ENCODE data around the gene METTL21C.

The METTL21C gene

GRCh38 chr13:102670130-102670529 is 24.7 kb downstream of the METTL21C start:
- no peak for TF ChIP-seq CTCF (IDR thresholded peaks at IDR 0.05; ENCODE audit: insufficient read depth, missing control alignments)
- DNase-seq (ENCODE audit: insufficient read length, low spot score) (no peak), FAIRE-seq (no peak)

- FAIRE-seq, result no peak
- TF ChIP-seq CTCF (IDR thresholded peaks at IDR 0.05; ENCODE audit: insufficient read depth, missing control alignments), result no peak
Observed at GRCh38 chr13:102667911-102668310, 26.9 kb downstream of the METTL21C start.

GRCh38 chr13:102667023-102667422 is 27.8 kb downstream of the METTL21C start:
- no peak for TF ChIP-seq CTCF (IDR thresholded peaks at IDR 0.05; ENCODE audit: insufficient read depth, missing control alignments)
- no peak for DNase-seq (ENCODE audit: insufficient read length, low spot score)
- no peak for FAIRE-seq

More at GRCh38 chr13:102667911-102668310, 26.9 kb downstream of the METTL21C start:
- DNase-seq (ENCODE audit: insufficient read length, low spot score), result no peak

- FAIRE-seq (no peak), DNase-seq (ENCODE audit: insufficient read length, low spot score) (no peak)
- no peak for TF ChIP-seq CTCF (IDR thresholded peaks at IDR 0.05; ENCODE audit: insufficient read depth, missing control alignments)
Observed at GRCh38 chr13:102659168-102659713, 35.6 kb downstream of the METTL21C start.

GRCh38 chr13:102658660-102659059 is 36.2 kb downstream of the METTL21C start:
- FAIRE-seq, result no peak
- no peak for DNase-seq (ENCODE audit: insufficient read length, low spot score)

GRCh38 chr13:102657630-102658029 is 37.2 kb downstream of the METTL21C start:
- FAIRE-seq (peak; percentile 38), DNase-seq (ENCODE audit: insufficient read length, low spot score) (no peak)
- peak; percentile 10 for TF ChIP-seq CTCF (IDR thresholded peaks at IDR 0.05; ENCODE audit: insufficient read depth, missing control alignments)

More at GRCh38 chr13:102658660-102659059, 36.2 kb downstream of the METTL21C start:
- no peak for TF ChIP-seq CTCF (IDR thresholded peaks at IDR 0.05; ENCODE audit: insufficient read depth, missing control alignments)

GRCh38 chr13:102654756-102655155 is 40.1 kb downstream of the METTL21C start:
- TF ChIP-seq CTCF (IDR thresholded peaks at IDR 0.05; ENCODE audit: insufficient read depth, missing control alignments), result no peak
- FAIRE-seq, result no peak
- no peak for DNase-seq (ENCODE audit: insufficient read length, low spot score)
